Mammary epithelial cell (primary cell): ENCODE measurements around the gene CST3.
"Not testable (repeated sequence)": the region's sequence is repeated elsewhere in the genome, so short reads cannot be mapped to it uniquely, and the experiment has no call there.

Experiments used
- EZH2 ChIP-seq: IDR thresholded peaks from 2 replicates; pipeline ENCODE4 v1.6.1; 2012; ENCODE audit warnings: low read length, inconsistent platforms, borderline replicate concordance
- TF ChIP-seq, protein P1 (sequence below), 2 donors: IDR thresholded peaks in 1 of 2; conservative IDR thresholded peaks in 1 of 2; 2 replicates each; pipeline ENCODE4 v1.5.1; 2011 to 2012; ENCODE audit warnings: inconsistent platforms in 2 of 2, low read length in 2 of 2, mild to moderate bottlenecking in 2 of 2, control low read depth in 1 of 2, low read depth in 1 of 2; ENCODE audit not compliant: insufficient read depth in 1 of 2; ENCODE audit errors: extremely low read depth in 1 of 2

DNA sequence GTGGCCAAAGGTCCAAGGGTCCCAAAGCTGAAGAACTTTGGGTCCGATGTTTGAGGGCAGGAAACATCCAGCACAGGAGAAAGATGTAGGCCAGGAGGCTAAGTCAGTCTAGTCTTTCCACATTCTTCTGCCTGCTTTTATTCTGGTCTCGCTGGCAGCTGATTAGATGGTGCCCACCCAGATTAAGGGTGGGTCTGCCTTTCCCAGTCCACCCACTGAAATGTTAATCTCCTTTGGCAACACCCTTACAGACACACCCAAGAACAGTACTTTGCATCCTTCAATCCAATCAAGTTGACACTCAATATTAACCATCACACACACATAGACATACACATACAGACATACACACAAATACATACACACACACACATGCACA is 21.8 kb upstream of the CST3 start:
- TF ChIP-seq, protein P1, sequence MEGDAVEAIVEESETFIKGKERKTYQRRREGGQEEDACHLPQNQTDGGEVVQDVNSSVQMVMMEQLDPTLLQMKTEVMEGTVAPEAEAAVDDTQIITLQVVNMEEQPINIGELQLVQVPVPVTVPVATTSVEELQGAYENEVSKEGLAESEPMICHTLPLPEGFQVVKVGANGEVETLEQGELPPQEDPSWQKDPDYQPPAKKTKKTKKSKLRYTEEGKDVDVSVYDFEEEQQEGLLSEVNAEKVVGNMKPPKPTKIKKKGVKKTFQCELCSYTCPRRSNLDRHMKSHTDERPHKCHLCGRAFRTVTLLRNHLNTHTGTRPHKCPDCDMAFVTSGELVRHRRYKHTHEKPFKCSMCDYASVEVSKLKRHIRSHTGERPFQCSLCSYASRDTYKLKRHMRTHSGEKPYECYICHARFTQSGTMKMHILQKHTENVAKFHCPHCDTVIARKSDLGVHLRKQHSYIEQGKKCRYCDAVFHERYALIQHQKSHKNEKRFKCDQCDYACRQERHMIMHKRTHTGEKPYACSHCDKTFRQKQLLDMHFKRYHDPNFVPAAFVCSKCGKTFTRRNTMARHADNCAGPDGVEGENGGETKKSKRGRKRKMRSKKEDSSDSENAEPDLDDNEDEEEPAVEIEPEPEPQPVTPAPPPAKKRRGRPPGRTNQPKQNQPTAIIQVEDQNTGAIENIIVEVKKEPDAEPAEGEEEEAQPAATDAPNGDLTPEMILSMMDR (conservative IDR thresholded peaks at IDR 0.05 in 1 of 2, IDR thresholded peaks at IDR 0.05 in 1 of 2; ENCODE audit: extremely low read depth in 1 of 2, insufficient read depth in 1 of 2, low read depth in 1 of 2, low read length in 2 of 2): not testable (repeated sequence)
- not testable (repeated sequence) for TF ChIP-seq EZH2
